Lung (tissue), 12 donors: ENCODE measurements around the gene ROCK2. TPM values are rescaled to one million over a fixed set of nuclear protein-coding genes. Genes with fewer than 3 reads are reported as not detected.

Experiments
- ATAC-seq: fragments of 200-7000 bp; cut with Tn5 transposase; one replicate; pipeline ENCODE4 v1.9.1; 2020; ENCODE audit warnings: moderate number of reproducible peaks; ENCODE audit not compliant: insufficient read depth, low FRiP score
- DNase-seq, 3 donors: peaks; one replicate each; pipeline ENCODE4 v3.0.0-alpha.2; 2013 to 2017
- H3K27ac ChIP-seq, 2 donors: one replicate each; pipeline ENCODE4 v1.5.1; 2013; ENCODE audit warnings: mild to moderate bottlenecking in 2 of 2, moderate library complexity in 2 of 2, control low read depth in 1 of 2, inconsistent platforms in 1 of 2, low read depth in 1 of 2, low read length in 1 of 2
- H3K27me3 ChIP-seq, 3 donors: one replicate each; pipeline ENCODE4 v1.5.1; 2013; ENCODE audit warnings: low read length in 2 of 3; ENCODE audit not compliant: control insufficient read depth in 3 of 3, insufficient read depth in 3 of 3
- H3K36me3 ChIP-seq, 4 donors: one replicate each; pipeline ENCODE4 v1.5.1; 2013; ENCODE audit warnings: low read length in 4 of 4, mild to moderate bottlenecking in 1 of 4, moderate library complexity in 1 of 4; ENCODE audit not compliant: control insufficient read depth in 4 of 4, insufficient read depth in 4 of 4
- H3K4me1 ChIP-seq, 5 donors: one replicate each; pipeline ENCODE4 v1.5.1; 2013; ENCODE audit warnings: low read length in 5 of 5, mild to moderate bottlenecking in 2 of 5, moderate library complexity in 1 of 5; ENCODE audit not compliant: control insufficient read depth in 5 of 5, insufficient read depth in 5 of 5
- H3K4me3 ChIP-seq: one replicate; pipeline ENCODE4 v1.5.1; 2013; ENCODE audit warnings: mild to moderate bottlenecking, control low read depth, moderate library complexity
- H3K9ac ChIP-seq, 2 donors: one replicate each; pipeline ENCODE4 v1.5.1; 2013; ENCODE audit warnings: low read length in 2 of 2, control low read depth in 1 of 2; ENCODE audit not compliant: insufficient read depth in 1 of 2
- H3K9me3 ChIP-seq, 4 donors: one replicate each; pipeline ENCODE4 v1.5.1; 2013; ENCODE audit warnings: low read length in 3 of 4, mild to moderate bottlenecking in 1 of 4, moderate library complexity in 1 of 4; ENCODE audit not compliant: control insufficient read depth in 4 of 4, insufficient read depth in 3 of 4
- CTCF ChIP-seq: IDR thresholded peaks from 2 replicates; pipeline ENCODE4 v1.5.1; 2012; ENCODE audit warnings: mild to moderate bottlenecking; ENCODE audit errors: control extremely low read depth, extremely low read depth
- WGBS, 2 donors: extraction: QIAGEN DNeasy Blood & Tissue Kit; methylation state at CpG; one replicate each; pipeline ENCODE4 v1.1.7; 2013; 5-methylcytosine and 5-hydroxymethylcytosine counted together
- polyA plus RNA-seq, 2 donors: library from polyadenylated mRNA; stranded (reverse); fragments of 200-250 nt; gene quantifications; one replicate each; pipeline ENCODE4 v1.2.1, GENCODE V29; 2013
- total RNA-seq, 2 donors: library from RNA; depleted of rRNA in 1 of 2; stranded (reverse); fragments of >200 nt in 1 of 2; gene quantifications; one replicate each; pipeline ENCODE4 v1.2.1, GENCODE V29; 2014 to 2021
- donor health status: control.
- donor health status: control.
- donor health status: Bipolar disorder and iron deficiency.
- donor health status: healthy.
- donor health status: DM: yes; HTN: yes; CAD: no.

The ROCK2 gene
- total and polyA plus RNA-seq, 4 donors, result 8.0 to 103 (median 28.7) TPM

GRCh38 chr2:11296401-11296800 lies 48.0 kb downstream of the ROCK2 start:
- H3K36me3 ChIP-seq, result no peaks in the 10 kb centered on the region
- 71 to 75% methylated on average over 2 of the region's 2 CpGs for WGBS, 2 donors
- no peaks in the 10 kb centered on the region for H3K27me3 ChIP-seq
- H3K9ac ChIP-seq, result no peak overlapping the region
- TF ChIP-seq CTCF, result no peak
- DNase-seq, result no peak
- no peak overlapping the region for H3K4me3 ChIP-seq
- no peaks in the 10 kb centered on the region for H3K9me3 ChIP-seq
- H3K27ac ChIP-seq, result no peak overlapping the region
- no peak for ATAC-seq
- H3K4me1 ChIP-seq, result peaks cover 0 to 15% (median 0%) of the 10 kb centered on the region in 5 donors

- peak in 1 of 3 donors; percentile 28 for DNase-seq
- Histone ChIP-seq H3K27ac (peak overlapping the region in 1 of 2 donors; percentile 17), H3K4me3 (no peak overlapping the region), H3K36me3 (no peaks in the 10 kb centered on the region), H3K9ac (no peak overlapping the region), H3K27me3 (no peaks in the 10 kb centered on the region), H3K9me3 (no peaks in the 10 kb centered on the region), H3K4me1 (peaks cover 0 to 17% (median 2%) of the 10 kb centered on the region in 5 donors)
- no peak for TF ChIP-seq CTCF
- ATAC-seq, result no peak
- WGBS, 2 donors, result 34 to 54% methylated on average over 3 of the region's 3 CpGs
Observed at GRCh38 chr2:11292464-11293255, 51.8 kb downstream of the ROCK2 start.

GRCh38 chr2:11290713-11291112 lies 53.7 kb downstream of the ROCK2 start:
- Histone ChIP-seq H3K9ac (no peak overlapping the region), H3K36me3 (peaks cover 0 to 4% (median 1%) of the 10 kb centered on the region in 4 donors), H3K27ac (no peak overlapping the region), H3K4me1 (peaks cover 0 to 21% (median 6%) of the 10 kb centered on the region in 5 donors), H3K27me3 (no peaks in the 10 kb centered on the region), H3K4me3 (no peak overlapping the region), H3K9me3 (no peaks in the 10 kb centered on the region)
- 93 to 96% methylated on average over 4 of the region's 4 CpGs for WGBS, 2 donors
- DNase-seq (no peak), ATAC-seq (no peak)
- no peak for TF ChIP-seq CTCF
